CD4-positive, alpha-beta T cell treated with Interleukin-17A for 4 hours (primary cell): ENCODE results near the gene BMPR1B.
"Not testable (repeated sequence)": the region's sequence is repeated elsewhere in the genome, so short reads cannot be mapped to it uniquely, and the experiment has no call there.

ENCODE experiments used
- DNase-seq: peaks from one replicate; pipeline ENCODE4 v3.0.0-alpha.2; 2020; ENCODE audit warnings: mixed read lengths

The BMPR1B gene

GRCh38 chr4:95157596-95157995 lies 399.8 kb downstream of the BMPR1B start:
- no peak for DNase-seq

DNA sequence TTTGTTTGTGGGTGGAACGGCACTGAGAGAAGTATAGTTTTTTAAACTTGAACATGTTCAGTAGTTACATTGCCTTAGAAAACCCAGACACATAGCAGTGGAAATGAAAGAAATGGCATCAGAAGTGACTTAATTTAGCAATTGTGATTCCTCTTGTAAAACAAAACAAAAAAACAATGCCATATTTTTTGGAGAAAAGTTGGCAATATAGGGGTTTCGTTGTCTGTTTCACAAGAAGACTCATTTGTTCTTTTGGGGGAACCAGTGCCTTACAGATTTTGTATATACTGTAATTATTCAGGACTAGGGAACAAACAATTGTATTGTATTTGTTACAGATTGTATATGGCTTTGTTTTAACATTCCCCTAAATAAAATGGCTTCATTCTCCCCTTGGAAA lies 400.3 kb downstream of the BMPR1B start:
- no peak for DNase-seq

- no peak for DNase-seq
Measured at GRCh38 chr4:95158626-95159025, 400.9 kb downstream of the BMPR1B start.

DNA sequence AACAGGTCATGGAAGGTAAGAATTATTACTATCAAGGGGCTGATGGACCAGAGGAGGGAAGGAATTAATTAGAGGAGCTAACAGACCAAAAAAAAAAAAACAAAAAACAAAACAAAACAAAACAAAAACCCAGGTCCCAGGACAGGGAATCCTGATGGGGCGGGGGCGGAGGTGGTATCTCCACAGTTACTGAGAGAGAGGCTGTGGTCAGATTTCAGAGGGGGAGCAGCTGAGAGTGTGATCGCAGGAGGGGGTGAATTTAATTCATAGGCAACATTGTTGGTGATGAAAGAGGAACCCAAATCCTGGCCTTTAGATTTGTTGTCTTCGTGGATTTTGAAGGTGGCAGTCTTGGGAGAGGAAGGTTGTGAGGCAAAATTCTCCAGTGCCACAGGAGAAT lies 401.6 kb downstream of the BMPR1B start:
- no peak for DNase-seq

DNA sequence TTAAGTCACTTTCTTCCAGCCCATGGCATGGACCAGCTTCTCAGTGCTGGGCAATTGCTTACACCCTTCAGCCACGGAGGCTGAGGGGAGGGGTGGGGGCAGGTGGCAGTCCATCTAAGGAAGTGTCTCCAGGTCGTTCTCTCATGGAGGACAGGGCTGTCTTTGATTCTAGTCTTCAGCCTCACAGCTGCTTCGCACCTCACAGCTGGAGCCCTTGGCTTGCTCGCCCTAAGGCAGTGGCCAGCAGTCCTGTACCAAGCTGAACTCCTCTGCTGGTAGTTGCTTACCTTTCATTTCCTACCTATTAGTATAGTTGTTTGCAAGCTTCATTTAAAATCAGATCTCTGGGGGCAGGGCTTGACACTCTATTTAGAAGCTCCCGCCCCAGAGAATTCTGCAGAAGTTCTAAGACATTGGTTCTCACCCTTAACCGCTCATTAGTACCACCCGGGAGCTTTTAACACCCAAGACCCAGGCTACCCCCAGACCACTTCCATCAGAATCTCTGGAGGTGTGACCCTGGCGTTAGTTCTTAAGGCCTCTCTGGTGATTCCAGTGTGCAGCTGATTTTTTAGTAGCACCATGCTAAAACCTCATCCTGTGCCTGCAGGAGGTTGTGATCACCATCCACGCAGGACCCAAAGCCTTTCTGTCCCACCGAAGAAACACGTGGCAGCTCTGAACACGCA lies 404.2 kb downstream of the BMPR1B start:
- no peak for DNase-seq

GRCh38 chr4:95162867-95163266 lies 405.1 kb downstream of the BMPR1B start:
- DNase-seq, result no peak

GRCh38 chr4:95165926-95166524 lies 408.3 kb downstream of the BMPR1B start:
- DNase-seq, result peak; percentile 27

DNA sequence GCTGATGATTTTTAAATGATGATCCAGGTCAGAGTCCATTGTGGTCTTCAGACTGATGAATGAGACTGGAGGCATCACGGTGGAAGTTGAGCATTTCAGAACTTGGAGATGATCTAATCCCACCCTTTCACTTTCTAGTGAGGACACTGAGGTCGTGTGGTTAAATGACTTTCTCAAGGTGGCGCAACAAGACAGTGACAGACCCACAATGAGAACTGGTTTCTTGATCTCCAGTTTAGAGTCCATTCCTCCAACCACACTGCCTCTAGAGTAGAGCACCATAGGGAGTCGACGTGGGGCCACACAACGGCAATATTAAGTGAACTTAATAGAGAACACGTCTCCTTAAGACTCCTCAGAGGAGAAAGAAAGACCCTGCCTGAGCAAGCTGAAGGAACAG lies 410.1 kb downstream of the BMPR1B start:
- no peak for DNase-seq

- DNase-seq, result no peak
Measured at GRCh38 chr4:95170176-95170575, 412.4 kb downstream of the BMPR1B start.

DNA sequence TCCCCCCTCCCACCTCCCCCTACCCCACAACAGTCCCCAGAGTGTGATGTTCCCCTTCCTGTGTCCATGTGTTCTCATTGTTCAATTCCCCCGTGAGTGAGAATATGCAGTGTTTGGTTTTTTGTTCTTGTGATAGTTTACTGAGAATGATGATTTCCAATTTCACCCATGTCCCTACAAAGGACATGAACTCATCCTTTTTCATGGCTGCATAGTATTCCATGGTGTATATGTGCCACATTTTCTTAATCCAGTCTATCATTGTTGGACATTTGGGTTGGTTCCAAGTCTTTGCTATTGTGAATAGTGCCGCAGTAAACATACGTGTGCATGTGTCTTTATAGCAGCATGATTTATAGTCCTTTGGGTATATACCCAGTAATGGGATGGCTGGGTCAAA lies 413.6 kb downstream of the BMPR1B start:
- not testable (repeated sequence) for DNase-seq

- no peak for DNase-seq
Measured at GRCh38 chr4:95178938-95179337, 421.2 kb downstream of the BMPR1B start.

DNA sequence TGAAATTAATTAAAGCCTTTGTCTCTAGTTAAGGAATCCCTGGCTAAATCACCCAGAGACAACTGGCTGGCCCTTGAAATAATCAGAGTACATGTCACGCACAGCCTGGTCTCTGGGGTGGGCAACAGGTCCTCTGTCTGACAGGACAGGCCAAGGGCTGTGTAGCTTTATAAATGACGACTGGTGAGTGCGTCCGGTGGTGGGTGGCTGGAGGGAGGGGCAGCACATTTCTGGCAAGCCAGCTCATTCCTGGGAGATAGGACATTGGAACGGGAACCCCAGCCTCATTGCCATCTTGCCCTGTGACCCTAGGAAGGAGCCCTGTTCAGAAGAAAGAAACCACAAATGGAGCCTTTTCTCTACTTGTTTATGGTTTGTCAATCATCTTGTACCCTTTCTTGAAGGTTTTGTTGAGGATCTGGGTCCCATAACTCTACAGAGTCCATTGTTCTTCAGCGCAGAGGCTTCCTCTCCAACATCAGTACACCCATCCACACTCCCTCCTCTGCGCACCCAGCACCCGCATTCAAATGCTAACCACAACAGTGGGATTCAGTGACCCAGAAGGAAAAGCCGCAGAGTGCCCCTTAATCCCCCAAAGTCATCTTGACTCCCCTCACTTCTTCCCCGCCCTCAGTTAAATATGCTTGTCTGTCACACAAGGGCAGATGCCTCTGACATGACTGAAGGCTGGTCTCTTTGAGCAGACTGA lies 422.9 kb downstream of the BMPR1B start:
- no peak for DNase-seq

GRCh38 chr4:95181243-95181995 lies 423.7 kb downstream of the BMPR1B start:
- DNase-seq, result peak; percentile 45

DNA sequence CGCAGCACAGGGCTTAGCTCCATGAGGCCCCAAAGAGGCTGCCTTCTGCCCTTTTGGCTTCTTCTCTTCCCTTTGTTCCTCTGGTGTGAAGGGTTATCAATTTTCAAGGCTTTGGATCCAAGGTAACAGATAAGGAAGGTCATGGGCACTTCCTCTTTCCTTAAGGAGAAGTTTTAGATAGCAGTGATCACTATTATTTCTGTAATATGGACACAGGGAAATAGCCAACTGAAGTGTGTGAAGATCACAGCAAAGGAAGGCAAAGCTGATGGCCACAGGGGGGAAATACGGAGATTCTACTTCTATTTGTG lies 424.2 kb downstream of the BMPR1B start:
- no peak for DNase-seq

- no peak for DNase-seq
Measured at GRCh38 chr4:95183656-95184408, 426.1 kb downstream of the BMPR1B start.

DNA sequence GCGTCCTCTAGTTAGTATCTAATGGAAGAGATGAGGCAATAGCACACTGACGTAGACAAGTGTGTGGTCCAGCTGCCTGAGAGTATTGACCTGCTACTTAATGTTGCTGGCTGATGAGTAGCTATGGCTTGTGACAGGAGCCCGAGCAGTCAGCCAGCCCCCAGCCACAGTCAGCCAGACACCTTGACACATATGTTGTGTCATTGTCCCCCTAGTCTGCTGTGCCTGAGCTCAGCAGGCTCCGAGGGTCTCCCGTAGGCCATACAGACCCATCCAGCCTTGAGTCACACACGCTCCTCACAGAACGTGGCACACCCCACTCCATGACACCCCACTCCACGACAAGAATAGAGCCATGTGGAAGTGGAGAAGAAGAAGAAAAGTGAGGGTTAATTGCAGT lies 428.9 kb downstream of the BMPR1B start:
- no peak for DNase-seq

GRCh38 chr4:95188701-95189370 lies 431.1 kb downstream of the BMPR1B start:
- peak; percentile 18 for DNase-seq

GRCh38 chr4:95190751-95191436 lies 433.1 kb downstream of the BMPR1B start:
- no peak for DNase-seq

DNA sequence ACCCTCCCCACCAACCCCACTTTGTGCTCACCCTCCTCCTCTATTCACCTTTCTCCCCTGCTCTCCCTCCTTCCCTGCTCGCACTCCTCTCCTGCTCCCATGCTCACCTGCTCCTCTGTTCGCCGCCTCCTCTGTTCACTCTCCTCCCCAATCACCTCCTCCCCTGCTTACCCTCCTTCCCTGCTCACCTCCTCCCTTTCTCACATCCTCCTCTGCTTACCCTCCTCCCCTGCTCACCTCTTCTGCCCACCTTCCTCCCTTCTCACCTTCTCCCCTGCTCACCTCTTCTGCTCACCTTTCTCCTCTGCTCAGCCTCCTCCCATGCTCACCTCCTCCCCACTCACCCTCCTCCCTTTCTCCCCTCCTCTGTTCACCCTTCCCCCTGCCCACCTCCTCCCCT lies 433.8 kb downstream of the BMPR1B start:
- no peak for DNase-seq

DNA sequence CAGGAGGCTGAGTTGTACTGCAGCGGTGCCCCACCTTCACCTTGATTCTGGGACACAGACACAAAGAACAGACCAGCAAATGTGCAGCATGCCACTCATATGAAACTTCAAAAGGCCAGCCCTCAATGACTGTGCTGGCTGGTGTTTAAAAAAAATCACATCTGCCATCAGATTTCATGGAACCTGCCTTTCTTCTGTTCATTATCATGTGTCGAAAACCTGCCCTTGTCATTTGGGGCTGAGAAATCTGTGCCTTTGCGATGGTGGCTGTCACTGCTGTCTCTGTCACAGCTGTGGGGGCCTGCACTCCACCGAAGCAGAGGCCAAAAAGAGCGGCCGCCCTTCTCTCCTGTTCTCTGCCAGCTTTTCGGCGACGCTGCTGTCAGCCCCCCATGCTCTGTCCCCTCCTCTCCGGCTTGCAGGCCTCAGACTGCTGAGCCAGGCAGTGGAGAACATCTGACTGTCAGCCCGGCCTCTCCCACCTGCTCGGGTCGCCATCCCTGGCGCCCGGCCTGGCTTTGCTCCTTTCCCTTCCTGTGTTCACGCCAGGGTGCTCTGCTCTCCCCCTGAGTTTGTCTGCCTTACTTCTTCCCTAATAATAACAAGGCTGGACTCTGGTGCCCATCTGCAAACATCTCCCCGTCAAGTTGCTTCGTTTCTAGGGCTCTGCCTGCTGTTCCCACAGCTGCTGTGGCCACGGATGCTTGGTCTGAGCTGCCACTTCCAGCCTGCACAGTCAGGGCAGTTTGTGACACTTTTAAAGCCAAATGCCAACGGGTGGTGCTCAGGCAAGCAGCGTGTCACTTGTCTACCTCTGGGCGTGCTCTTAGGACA lies 435.9 kb downstream of the BMPR1B start:
- DNase-seq, result no peak

DNA sequence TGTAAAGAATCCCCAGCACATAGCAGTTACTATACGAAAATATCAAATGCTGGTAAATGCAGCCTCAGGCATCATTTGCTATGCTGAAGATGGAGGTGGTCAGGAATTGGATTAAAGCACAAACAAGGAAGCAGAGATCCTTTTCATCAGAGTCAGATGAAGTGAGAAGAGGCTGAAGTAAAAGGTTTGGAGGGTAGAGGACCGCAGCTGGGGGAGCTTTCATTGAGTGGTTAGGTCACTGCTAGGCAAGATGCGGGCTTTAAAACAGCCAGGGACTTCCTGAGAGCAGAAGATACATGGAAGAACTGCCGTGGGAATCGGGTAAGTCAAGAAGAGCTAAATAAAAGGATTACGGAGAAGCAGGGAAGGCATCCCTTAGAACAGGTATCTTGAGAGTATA lies 439.6 kb downstream of the BMPR1B start:
- no peak for DNase-seq
